LNCAP (cell line): ENCODE results near the gene PIM2.

ENCODE experiments used
- CTCF ChIP-seq: fragments of 450-650 bp; IDR thresholded peaks from 2 replicates; pipeline ENCODE4 v1.5.1; 2017; ENCODE audit warnings: mild to moderate bottlenecking

The PIM2 gene

DNA sequence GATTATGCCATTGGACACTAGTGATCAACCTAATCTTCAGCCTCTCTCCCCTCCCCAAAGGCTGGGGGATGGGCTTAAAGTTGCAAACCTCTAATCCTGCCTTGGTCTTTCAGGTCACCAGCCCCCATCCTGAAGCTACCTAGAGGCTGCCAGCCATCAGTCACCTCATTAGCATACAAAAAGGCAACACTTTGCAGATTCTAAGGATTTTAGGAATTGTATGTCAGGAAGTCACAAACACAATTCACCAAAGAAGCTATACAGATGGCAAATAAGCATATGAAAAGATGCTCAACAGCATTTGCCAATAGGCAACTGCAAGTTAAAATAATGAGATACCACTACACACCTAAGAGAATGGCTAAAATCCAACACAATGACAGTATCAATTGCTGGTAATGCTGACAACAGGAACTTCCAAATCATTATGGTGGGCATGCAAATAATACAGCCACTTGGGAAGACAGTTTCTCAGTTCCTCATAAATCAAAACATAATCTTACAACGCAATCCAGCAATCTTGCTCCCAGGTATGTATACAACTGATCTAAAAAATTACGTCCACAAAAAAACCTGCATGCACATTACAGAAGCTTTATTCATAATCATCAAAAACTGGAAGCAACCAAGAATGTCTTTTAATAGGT is 9.0 kb upstream of the PIM2 start:
- TF ChIP-seq CTCF, result no peak

GRCh38 chrX:48927123-48927522 is 8.3 kb upstream of the PIM2 start:
- no peak for TF ChIP-seq CTCF

GRCh38 chrX:48924270-48924669 is 5.4 kb upstream of the PIM2 start:
- TF ChIP-seq CTCF, result no peak

- no peak for TF ChIP-seq CTCF
Measured at GRCh38 chrX:48923771-48924170, 4.9 kb upstream of the PIM2 start.

DNA sequence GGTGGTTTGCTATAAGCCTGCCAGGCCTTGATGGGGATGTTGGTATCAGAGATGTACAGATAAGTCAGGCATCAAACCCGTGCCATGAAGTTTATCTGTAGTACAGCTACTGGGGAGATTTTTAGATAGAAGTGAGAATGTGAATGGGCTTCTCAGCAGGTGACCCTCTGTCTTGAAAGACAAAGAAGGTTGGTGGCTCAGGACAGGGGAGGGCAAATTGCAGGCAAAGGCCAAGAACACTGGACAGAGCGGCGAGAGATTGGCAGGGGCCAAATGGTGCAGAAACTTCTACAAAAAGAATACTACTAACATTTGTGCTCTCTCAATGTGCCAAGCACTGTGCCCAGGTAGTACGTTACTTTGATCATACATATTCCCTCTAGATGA is 1.9 kb upstream of the PIM2 start:
- TF ChIP-seq CTCF, result no peak

DNA sequence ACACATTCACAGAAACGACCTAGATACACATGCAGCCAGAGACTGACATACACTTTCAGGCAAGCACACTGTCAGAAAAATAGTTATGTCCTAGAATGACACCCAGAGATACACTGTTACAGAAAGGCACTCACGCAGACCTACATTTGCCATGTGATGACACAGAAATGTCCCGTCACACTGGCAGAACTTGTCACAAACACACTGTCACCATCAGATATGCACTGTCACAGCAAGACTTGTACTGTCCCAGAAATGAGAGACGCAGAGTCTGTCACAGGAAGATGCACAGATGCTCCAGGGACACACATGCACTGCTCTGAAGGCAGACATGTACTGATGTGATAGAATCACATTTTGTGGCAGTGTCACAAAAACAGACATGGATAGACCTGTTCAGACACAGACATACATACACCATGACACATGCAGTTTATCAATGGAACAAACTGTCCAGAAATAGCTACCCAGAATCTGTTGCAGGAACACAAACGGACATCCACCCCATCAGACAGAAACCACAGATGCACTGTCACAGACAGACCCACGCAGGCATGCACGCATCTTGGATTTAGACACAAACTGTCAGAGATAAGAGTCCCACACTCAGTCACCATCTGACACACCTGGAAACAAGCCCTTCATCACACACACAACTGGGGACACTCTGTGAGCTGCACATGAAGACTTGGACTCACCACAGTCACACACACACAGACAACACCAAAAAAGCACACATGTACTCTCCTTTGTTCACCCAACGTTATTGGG is 1.3 kb upstream of the PIM2 start:
- TF ChIP-seq CTCF, result no peak

DNA sequence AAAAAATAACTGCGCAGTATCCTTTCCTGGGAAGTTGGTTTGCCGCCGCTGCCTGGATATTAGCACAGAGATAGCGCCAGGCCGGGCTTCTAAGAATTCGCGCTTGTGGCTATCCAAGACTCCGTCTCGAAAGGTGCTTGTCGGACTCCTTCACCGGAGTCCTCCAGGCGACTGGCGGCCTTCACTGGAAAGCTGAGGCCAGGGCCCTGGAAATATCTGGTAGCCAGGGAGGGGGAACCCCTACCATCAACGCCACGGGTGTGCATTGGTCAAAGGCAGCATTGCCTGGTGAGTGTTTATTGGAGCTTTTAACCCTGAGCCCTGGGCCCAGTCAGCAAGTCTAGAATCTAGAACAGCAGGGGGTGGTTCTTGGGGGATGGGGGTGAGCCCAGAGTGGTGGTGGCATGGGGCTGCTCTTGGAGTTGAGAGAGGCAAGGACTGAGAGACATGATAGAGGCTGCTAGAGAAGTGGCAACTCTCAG is 577 bp upstream of the PIM2 start:
- no peak for TF ChIP-seq CTCF
